ENCODE results near the gene C1orf115.
A peak's percentile ranks its signal among the peaks of the same experiment; 100 is the strongest.
"Not testable (repeated sequence)": the region's sequence is repeated elsewhere in the genome, so short reads cannot be mapped to it uniquely, and the experiment has no call there.

C1orf115 gene

DNA sequence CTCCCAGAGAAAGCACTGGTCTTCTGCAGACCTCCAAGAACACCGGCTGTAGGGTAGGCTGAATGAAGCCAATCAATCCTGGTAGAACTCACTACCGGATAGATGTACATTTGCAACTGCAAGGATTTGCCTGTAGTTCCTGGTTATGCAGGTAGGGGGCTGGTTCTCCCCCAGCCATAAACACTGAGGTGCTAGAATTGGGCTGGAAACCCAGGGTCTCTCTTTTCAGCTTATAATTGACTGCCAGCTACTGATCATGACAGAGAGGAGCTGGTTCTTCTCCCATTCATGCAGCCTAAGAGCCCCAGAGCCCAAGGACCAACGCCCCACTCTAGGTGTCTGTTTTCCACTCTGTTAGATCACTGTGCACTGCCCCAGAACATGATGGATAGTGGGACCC is 36.5 kb downstream of the C1orf115 start:
- DNase-seq (ENCODE audit: low read depth in 2 of 2), result no peak

DNA sequence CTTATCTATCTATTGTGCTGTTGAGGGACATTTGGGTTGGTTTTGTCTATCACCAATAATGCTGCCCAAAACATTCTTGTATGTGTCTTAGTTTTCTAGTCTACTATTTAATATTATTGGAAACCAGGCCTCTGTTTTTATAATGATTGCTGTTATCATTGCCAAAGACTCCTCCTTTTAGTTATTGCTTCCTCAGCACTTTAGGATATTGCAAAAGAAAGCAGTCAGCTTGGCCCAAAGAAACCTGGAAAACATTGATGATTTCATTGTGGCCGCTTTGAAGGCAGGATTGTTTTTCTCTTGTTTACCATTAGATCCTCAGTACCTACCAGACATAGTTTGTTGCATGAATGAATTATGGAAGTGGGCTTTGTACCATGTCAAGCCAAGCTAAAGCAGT is 37.4 kb downstream of the C1orf115 start:
- DNase-seq (ENCODE audit: low read depth in 2 of 2), result no peak

DNA sequence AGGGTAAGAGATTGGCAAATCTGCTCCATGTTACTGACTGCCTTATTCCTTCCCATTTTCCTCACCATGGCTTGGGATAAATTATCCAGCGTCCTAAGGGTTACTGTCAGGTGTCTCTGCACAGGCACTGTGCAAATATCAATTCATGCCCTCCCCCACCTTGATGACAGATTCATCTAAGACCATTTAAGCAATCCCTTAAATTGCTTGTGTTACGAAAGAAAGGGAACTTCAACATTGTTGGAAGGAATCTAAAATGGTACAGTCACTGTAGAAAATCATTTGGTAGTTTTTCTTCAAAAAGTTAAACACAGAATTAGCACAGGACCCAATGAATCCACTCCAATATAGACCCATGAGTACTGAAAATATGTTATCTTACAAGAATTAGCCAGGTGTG is 40.3 kb downstream of the C1orf115 start:
- no peak for DNase-seq (ENCODE audit: low read depth in 2 of 2)

DNA sequence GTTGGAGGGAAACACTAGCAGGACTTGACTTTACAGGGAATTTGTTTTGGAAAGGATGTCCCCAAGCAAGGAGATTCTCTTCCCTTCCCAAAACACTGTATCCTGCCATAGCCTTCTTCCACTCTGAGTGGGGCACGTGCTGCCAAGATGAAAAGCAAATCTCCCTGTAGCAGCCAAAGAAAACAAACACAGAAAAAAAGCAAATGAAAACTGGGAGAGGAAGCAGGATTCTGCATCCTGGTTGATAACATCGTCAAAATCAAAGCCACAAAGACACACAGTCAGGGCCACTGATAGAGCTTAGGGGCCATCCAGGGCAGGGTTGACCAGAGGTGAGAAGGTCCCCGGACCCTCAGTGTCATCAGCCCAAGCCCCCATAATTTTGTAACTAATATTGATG is 42.0 kb downstream of the C1orf115 start:
- no peak for DNase-seq (ENCODE audit: low read depth in 2 of 2)

DNA sequence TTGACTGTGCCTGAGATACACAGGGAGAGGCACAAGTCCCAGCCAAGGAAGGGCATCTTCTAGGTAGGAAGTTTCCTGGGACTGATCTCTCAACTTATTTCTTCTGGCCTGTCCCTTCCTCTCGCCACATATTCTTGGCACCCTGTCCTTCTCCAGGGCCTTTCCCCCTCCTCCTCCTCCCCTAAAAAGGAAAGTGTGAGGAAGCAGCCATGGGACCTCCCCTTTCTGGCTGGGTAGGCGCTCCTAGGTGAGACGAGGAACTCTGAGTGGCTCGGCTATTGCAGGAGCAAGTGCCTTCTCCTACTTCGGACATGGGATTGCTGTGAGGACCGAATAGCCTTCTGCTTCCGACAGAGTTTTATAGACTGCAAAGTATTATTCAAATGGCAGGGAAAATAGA is 42.5 kb downstream of the C1orf115 start:
- no peak for DNase-seq (ENCODE audit: low read depth in 2 of 2)

DNA sequence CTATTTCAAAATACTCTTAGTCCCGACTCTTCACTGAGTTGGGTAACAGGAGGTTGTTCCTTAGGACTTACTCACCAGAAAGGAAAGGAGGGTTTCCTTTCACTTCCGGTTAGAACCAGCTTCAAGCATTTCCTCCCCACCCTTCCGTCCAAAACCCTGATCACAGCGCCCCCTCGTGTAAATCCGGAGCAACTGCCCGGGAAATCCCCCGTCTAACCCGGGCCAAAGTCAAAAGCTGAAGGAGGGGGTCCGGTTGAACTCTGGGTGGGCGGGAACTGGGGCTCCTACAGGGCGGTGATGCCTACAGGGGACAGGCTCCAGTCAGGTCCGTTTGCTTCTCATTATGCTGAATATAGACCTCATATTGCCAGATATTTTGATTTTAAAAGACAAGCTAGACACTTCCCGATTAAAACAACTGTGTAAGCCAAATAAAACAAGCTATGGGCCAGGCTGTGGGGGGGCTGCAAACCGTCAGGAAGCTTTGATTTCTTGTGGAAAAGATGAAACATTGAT is 43.0 kb downstream of the C1orf115 start:
- peak; percentile 61 to 79 for DNase-seq (ENCODE audit: low read depth in 2 of 2)

DNA sequence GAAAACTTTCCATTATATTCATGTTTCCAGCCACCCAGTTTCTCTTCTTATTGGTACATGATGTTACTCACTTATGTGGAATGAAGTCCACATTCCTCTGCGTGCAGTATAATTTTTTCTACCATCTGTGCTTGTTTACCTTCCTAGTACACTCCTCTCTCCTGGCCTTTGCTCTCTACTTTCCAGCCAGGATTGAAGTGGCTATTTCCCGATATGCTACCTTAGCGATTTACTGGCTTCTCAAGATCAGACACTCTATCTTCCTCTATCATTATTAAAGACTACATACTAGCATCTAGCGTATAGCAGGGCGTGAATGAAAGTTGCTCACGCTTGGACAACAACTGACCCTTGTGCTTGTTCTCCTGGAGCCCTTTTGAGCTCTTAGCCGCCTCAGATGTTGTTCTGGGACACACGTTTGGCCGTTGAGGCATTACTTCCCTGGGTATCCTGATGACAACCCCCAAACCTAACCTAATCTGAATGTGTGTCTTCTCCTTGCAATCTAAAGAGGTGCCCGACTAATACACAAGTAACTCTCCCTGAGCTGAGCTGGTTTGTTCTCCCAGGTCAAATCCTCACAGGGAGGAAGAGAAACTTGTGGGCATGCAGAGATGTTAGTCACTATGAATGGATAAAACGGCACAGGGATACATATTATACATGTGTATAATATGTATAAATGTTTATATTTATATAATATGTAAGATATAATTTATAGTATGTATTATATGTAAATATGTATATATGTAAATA is 44.6 kb downstream of the C1orf115 start:
- DNase-seq (ENCODE audit: low read depth in 2 of 2), result no peak

DNA sequence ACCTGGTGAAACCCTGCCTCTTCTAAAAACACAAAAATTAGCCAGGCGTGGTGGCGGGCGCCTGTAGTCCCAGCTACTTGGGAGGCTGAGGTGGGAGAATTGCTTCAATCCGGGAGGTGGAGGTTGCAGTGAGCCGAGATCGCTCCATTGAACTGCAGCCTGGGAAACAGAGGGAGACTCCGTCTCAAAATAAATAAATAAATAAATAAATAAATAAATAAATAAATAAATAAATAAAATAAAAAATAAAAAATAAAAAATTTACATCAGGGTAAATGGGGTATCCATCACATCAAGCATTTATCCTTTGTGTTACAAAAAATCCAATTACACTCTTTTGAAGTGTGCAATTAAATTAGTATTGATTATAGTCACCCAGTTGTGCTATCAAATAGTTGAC is 46.1 kb downstream of the C1orf115 start:
- DNase-seq (ENCODE audit: low read depth in 2 of 2), result not testable (repeated sequence)

DNA sequence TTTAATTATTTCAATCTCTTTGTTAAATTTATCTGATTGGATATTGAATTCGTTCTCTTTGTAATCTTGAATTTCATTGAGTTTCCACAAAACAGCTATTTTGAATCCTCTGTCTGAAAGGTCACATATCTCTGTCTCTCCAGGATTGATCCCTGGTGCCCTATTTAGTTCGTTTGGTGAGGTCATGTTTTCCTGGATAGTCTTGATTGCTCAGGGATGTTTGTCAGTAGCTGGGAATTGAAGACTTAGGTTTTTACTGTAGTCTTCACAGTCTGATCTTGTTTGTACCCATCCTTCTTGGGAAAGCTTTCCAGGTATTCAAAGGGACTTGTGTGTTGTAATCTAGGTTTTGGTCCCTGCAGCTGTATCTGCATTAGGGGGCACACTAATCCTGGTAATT is 51.2 kb downstream of the C1orf115 start:
- no peak for DNase-seq (ENCODE audit: low read depth in 2 of 2)

DNA sequence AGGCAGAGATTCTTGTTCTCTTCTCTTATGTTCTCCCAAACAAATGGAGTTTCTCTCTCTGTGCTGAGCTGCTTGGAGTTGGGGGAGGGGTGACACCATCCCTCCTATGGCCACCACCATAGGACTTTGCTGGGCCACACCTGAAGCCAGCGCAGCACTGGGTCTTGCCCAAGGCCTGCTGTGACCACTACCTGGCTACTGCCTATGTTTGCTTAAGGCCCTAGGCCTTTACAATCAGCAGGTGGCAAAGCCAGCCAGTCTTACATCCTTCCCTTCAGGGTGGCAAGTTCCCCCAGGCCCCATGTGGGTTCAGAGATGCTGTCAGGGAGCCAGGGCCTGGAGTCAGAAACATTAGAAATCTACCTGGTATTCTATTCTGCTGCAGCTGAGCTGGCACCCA is 51.7 kb downstream of the C1orf115 start:
- DNase-seq (ENCODE audit: low read depth in 2 of 2), result no peak

DNA sequence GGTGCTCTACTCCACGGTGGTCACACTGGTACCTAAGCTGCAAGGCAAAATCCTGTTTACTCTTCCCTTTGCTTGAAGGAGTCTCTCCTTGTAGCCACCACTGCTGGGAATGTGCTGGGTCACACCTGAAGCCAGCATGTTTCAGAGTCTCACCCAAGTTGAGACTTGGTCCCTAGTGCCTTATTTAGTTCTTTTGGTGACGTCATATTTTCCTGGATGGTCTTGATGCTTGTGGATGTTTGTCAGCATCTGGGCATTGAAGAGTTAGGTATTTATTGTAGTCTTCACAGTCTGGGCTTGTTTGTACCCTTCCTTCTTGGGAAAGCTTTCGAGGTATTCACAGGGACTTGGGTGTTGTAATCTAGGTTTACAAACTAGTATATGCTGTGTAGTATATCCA is 52.4 kb downstream of the C1orf115 start:
- DNase-seq (ENCODE audit: low read depth in 2 of 2), result no peak

DNA sequence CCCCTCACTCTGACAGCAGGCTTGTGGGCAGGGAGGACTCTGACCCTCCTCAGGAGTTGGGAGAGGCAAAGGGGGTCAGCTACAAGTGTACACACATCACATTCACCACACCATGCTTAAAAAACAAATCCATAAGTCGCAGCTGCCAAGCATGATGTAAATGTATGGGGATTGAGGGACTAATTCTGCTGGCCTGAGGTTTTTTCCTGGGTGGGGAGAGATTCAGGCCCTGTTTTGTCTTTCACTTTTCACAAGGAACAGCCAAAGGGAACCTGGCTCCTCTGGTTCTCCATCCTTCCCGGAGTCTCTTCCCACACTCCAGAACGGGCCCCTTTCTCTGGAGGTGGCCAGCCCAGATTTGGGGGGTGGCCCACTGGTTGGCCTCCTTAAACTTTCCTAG is 56.7 kb downstream of the C1orf115 start:
- no peak for DNase-seq (ENCODE audit: low read depth in 2 of 2)

DNA sequence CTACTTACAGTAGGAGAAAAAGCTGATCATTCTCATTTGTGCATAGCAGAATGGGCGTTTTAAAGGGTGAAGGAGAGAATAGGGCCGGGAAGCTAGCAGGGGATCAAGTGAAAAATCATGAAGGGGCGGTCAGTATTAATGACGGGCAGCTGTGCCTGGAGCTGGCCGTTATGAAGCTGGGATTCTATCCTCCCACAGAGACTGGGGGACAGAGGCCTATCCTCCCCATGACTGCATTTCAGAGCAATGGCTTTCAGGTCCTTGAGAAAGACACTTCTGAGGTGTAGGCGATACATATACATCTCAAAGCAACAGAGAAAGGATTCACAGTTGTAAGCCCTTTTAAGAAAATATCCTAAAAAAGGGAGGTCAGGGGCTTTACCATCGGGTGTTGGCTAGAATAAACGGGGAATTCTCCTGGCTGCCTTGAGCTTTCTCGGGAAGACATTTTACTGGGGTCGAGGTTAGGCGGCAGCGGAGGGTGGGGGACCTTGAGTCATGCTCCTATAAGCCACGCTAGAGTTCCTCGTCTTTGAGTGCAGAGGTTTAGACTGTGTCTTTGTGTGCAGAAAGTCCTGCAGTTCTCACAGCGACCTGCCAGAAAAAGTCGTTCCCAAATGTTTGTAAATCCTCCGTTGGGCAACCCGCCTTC is 57.4 kb downstream of the C1orf115 start:
- DNase-seq (ENCODE audit: low read depth in 2 of 2), result no peak

DNA sequence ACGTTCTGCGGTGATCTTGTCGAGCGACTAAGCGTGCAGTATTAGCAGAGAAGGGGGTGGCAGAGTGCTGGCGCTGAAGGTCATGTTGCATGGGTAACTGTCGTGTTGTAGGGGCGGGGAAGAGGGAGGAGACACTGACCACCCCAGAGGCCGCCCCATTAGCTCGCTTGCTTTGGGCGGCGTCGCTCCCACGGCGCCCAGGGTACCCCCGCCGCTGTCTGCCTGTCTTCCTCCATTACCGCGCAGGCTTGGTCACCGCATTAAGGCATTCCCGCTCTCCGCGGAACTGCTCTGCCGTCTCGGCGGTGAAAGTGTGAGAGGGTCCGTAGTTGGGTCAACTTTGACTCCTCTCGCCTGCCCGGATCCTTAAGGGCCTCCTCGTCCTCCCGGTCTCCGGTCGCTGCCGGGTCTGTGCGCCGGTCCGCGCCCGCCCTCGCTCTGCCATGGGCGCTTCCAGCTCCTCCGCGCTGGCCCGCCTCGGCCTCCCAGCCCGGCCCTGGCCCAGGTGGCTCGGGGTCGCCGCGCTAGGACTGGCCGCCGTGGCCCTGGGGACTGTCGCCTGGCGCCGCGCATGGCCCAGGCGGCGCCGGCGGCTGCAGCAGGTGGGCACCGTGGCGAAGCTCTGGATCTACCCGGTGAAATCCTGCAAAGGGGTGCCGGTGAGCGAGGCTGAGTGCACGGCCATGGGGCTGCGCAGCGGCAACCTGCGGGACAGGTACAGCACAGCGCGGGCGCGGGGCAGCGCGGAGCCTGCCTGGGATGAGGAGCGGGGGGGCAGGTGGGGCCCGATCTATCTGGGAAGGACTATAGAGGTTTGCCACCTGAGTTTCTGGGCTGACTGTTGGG is 58.1 kb downstream of the C1orf115 start, which contains the start of gene MTARC2:
Gene MTARC2 (plus strand): TSS at position 234 of the 846 bp plus-strand sequence. CDS start 210 bp downstream, at position 444.
- DNase-seq (ENCODE audit: low read depth in 2 of 2), result no peak
